Astrocyte of the spinal cord (primary cell): ENCODE results near the gene GPRIN1.

Experiments used
- DNase-seq: peaks from one replicate; pipeline ENCODE4 v3.0.0; 2011; ENCODE audit warnings: low read depth, low spot score
- H3K4me3 ChIP-seq: 2 replicates; pipeline ENCODE4 v1.5.1; 2011; ENCODE audit warnings: low read depth, mild to moderate bottlenecking, low read length, moderate library complexity
- in situ Hi-C: cut with HindIII; loops from 2 replicates; pipeline ENCODE4 v1.10.0; 2017; ENCODE audit warnings: low sequenced_read_pairs
- TF ChIP-seq, protein P1 (sequence below): IDR thresholded peaks from 2 replicates; pipeline ENCODE4 v1.5.1; 2012; ENCODE audit warnings: low read depth, mild to moderate bottlenecking, low read length, inconsistent platforms

GPRIN1 gene

DNA sequence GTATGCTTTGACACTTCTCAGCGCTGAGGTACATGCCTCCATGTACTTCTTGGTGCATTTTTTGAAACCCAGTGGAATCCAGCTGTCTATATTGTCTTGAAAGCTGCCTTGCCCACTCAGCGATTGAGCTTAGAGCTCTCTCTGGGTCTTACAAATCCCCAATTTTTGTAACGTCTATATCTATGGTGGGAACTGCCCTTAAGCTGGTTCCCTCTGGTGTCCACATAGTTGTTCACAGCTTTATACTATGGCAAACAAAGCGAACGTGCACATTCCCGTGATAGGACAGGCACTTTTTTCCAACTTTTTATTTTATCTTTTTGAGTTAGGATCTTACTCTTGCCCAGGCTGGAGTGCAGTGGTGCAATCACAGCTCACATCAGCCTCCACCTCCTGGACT lies 39.9 kb downstream of the GPRIN1 start:
- no peak overlapping the region for H3K4me3 ChIP-seq
- in situ Hi-C loops: no loop called here
- TF ChIP-seq, protein P1, sequence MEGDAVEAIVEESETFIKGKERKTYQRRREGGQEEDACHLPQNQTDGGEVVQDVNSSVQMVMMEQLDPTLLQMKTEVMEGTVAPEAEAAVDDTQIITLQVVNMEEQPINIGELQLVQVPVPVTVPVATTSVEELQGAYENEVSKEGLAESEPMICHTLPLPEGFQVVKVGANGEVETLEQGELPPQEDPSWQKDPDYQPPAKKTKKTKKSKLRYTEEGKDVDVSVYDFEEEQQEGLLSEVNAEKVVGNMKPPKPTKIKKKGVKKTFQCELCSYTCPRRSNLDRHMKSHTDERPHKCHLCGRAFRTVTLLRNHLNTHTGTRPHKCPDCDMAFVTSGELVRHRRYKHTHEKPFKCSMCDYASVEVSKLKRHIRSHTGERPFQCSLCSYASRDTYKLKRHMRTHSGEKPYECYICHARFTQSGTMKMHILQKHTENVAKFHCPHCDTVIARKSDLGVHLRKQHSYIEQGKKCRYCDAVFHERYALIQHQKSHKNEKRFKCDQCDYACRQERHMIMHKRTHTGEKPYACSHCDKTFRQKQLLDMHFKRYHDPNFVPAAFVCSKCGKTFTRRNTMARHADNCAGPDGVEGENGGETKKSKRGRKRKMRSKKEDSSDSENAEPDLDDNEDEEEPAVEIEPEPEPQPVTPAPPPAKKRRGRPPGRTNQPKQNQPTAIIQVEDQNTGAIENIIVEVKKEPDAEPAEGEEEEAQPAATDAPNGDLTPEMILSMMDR: peak; percentile 19
- DNase-seq: peak; percentile 22

DNA sequence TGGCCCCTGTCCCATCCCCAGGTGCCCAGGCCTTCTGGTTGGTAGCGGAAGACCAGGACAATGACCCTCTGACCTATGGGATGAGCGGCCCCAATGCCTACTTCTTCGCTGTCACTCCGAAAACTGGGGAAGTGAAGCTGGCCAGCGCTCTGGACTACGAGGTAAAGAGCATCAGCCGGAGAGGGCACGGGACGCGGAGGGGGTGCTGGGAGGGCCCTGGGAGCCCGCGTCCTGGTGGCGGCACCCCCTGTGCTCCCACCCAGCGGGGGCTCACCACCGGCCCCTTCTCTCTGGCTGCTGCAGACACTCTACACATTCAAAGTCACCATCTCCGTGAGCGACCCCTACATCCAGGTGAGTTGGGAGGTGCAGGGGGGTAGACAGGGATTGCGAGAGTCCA lies 41.3 kb downstream of the GPRIN1 start:
- H3K4me3 ChIP-seq: no peak overlapping the region
- TF ChIP-seq, protein P1: no peak
- in situ Hi-C loops: no loop called here
- no peak for DNase-seq

DNA sequence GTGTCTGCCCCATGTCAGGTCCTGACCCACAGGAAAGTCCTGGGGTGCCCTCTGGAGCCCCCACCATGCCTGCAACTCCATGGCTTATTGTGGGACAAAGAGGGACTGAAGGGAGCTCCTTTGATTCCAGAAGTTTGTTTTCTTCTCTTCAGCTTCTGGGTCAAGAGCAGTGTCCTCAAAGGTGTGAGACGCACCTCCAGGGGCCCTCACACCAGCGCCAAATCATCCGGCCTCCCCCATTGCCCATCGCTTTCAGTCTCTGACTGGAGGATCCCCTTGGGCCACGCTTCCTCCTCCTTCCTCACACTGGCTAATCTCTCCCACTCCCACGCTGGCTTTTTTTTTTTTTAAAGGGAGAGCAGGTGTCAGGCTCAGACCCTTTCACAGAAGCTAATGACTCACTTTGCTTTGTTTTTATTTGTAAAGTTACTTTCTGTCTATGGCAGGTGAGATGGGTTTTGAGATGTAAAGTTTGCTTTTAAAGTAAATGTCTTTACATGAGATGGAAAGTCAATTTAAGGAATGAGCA lies 44.1 kb downstream of the GPRIN1 start:
- in situ Hi-C loops: no loop called here
- TF ChIP-seq, protein P1: no peak

DNA sequence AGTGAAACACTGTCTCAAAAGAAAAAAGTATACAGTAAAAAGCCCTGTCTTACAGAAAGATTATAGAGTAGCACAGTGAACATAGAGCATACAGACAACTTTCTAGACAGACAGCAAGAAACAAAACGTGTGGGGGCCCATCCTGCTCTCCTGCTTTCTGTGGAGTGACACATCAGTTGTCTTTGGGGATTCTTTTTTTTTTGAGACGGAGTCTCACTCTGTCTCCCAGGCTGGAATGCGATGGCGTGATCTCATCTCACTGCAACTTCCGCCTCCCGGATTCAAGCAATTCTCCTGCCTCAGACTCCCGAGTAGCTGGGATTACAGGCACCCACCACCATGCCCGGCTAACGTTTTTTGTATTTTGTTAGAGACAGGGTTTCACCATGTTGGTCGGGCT lies 46.0 kb downstream of the GPRIN1 start:
- no peak for DNase-seq
- no peak overlapping the region for H3K4me3 ChIP-seq
- in situ Hi-C loops: no loop called here
- TF ChIP-seq, protein P1: no peak

More for the DNA sequence above, 44.1 kb downstream of the GPRIN1 start:
- H3K4me3 ChIP-seq: no peak overlapping the region
- no peak for DNase-seq

DNA sequence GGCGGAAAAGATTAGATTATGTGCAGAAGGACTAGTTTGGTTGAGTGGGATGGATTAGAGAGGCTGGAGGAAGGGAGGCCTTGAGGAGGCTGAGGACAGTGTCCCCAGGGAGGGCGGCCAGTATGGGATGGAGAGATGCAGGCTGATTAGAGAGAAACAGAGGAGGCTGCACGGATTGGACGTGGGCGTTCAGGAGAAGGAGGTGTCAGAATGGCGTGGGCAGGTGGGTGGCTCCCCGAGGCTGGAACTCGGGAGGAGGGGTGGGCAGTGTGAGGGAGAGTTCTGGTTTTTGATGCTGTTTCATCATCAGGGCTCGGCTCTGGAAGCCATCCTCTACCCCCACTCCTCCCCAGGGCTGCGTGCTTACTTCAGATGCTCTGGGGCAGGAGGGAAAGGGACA lies 47.8 kb downstream of the GPRIN1 start:
- TF ChIP-seq, protein P1: no peak
- H3K4me3 ChIP-seq: no peak overlapping the region
- DNase-seq: no peak
- in situ Hi-C loops: no loop called here

DNA sequence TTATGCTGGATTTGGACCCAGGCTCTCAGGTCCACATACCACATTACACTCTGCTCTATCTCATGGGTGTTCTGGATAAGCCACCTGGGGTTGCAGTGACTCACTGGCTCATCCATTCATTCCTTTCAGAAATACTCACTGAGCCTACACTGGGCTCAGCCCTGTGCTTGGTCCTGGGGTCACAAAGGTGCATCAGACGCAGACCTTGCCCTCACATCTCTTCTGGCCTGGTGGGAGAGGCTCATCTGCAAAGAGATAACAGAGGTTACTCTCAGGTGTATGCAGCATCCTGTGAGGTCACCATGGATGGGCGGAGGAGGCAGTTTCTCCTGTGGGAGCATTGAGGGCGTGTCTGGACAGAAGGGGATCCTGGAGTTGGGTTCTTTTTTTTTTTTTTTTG lies 48.7 kb downstream of the GPRIN1 start:
- TF ChIP-seq, protein P1: no peak
- DNase-seq: no peak
- H3K4me3 ChIP-seq: no peak overlapping the region
- in situ Hi-C loops: no loop called here

DNA sequence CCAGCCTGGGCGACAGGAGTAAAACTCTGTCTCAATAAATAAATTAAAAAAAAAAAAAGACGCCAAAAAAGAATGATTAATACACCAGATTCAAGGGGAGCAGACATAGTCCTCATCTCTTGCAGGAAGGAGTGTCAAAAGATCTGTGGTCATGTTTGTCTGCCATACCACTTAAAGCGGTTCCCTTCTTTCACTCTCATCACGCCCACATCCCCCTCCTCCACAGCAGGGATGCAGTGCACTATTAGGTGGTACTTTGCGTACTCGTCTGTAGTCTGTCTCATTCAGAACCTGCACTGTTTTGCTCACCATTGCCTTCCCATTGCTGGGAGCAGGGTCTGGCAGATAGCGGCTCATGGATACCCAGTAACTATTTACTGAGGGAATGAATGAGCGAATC lies 49.6 kb downstream of the GPRIN1 start:
- DNase-seq: no peak
- TF ChIP-seq, protein P1: no peak
- H3K4me3 ChIP-seq: no peak overlapping the region
- in situ Hi-C loops: no loop called here
